K562 (cell line): ENCODE measurements around the gene PLCB1. TPM values are rescaled to one million over a fixed set of nuclear protein-coding genes. Genes with fewer than 3 reads are reported as not detected.

Experiments
- ATAC-seq: fragments of 200-7000 bp; cut with Tn5 transposase; 3 replicates; pipeline ENCODE4 v1.9.1; 2020; ENCODE audit warnings: moderate library complexity
- BruUV-seq: library from RNA; stranded (reverse); fragments of 400-500 nt; replicated peaks from 2 replicates; lab custom pipeline; 2021; lab: Mats Ljungman, UMichigan
- CTCF ChIA-PET: fragments of 300-600 bp; formaldehyde crosslinking; extraction: SDS; loops from one replicate; lab custom pipeline; 2021; ENCODE audit warnings: low intra/inter-chr PET ratio; lab: Yijun Ruan, JAX
- POLR2A ChIA-PET: fragments of 300-600, 350-650 bp; sonication (Branson Sonifier 250); formaldehyde crosslinking; extraction: SDS; loops from one replicate; lab custom pipeline; 2021; ENCODE audit warnings: antibody characterized with exemption, inconsistent platforms; lab: Yijun Ruan, JAX
- DNase-seq, 4 experiments: peaks; one replicate each; pipeline versions ENCODE4 v3.0.0 to v3.0.0-alpha.2; 2011 to 2018; ENCODE audit warnings: low spot score in 3 of 4, mixed read lengths in 3 of 4; ENCODE audit errors: extremely low read depth in 1 of 4
- FAIRE-seq: peaks from 2 replicates; lab custom pipeline; 2011; peaks lifted over from hg19 to GRCh38; lab: Jason Lieb, UNC
- H2AFZ ChIP-seq: 2 replicates; pipeline ENCODE4 v1.6.0; 2011; ENCODE audit warnings: low read depth, low read length, control low read depth, inconsistent platforms
- H3K27ac ChIP-seq: fragments of 200-600 bp; 3 replicates; pipeline ENCODE4 v1.8.0; 2011; ENCODE audit warnings: low read depth, mild to moderate bottlenecking, control low read depth, inconsistent platforms, low read length, moderate library complexity, mixed read lengths; ENCODE audit errors: extremely low read depth
- H3K27me3 ChIP-seq, 2 experiments: fragments of 300-600 bp in 1 of 2; 2 replicates in 1 of 2; 3 replicates in 1 of 2; pipeline versions ENCODE4 v1.6.0 to v1.8.0; 2011; ENCODE audit warnings: inconsistent platforms in 2 of 2, low read length in 2 of 2, mild to moderate bottlenecking in 1 of 2, mixed read lengths in 1 of 2, moderate library complexity in 1 of 2; ENCODE audit not compliant: control insufficient read depth in 2 of 2, insufficient read depth in 2 of 2
- H3K36me3 ChIP-seq: fragments of 300-600 bp; 3 replicates; pipeline ENCODE4 v1.8.0; 2011; ENCODE audit warnings: mild to moderate bottlenecking, low read length, inconsistent platforms; ENCODE audit not compliant: control insufficient read depth, insufficient read depth
- H3K4me1 ChIP-seq, 2 experiments: fragments of 200-600 bp in 1 of 2; replicated peaks in 1 of 2; 2 replicates in 1 of 2; 3 replicates in 1 of 2; pipeline versions ENCODE4 v1.5.1 to v1.8.0; 2011; ENCODE audit warnings: inconsistent platforms in 2 of 2, low read length in 2 of 2, mild to moderate bottlenecking in 1 of 2, mixed read lengths in 1 of 2, moderate library complexity in 1 of 2; ENCODE audit not compliant: control insufficient read depth in 2 of 2, insufficient read depth in 2 of 2
- H3K4me2 ChIP-seq: 2 replicates; pipeline ENCODE4 v1.6.1; 2011; ENCODE audit warnings: low read length, control low read depth, inconsistent platforms, mixed read lengths; ENCODE audit not compliant: insufficient read depth
- H3K4me3 ChIP-seq: fragments of 200-600 bp; sonication (generic), shearing (Covaris generic); 2 replicates; pipeline ENCODE4 v1.5.1; 2016; ENCODE audit warnings: control low read depth, inconsistent platforms
- H3K79me2 ChIP-seq: fragments of 200-600 bp; 3 replicates; pipeline ENCODE4 v1.8.0; 2011; ENCODE audit warnings: low read length, inconsistent platforms; ENCODE audit not compliant: control insufficient read depth, insufficient read depth
- H3K9ac ChIP-seq, 2 experiments: 2 replicates each; pipeline versions ENCODE4 v1.6.0 to v1.6.1; 2011; ENCODE audit warnings: low read depth in 2 of 2, low read length in 2 of 2, control low read depth in 1 of 2, inconsistent platforms in 1 of 2, mild to moderate bottlenecking in 1 of 2, mixed read lengths in 1 of 2; ENCODE audit not compliant: insufficient read depth in 1 of 2
- H3K9me1 ChIP-seq: one replicate; pipeline ENCODE4 v1.6.0; 2011; ENCODE audit warnings: inconsistent platforms, mild to moderate bottlenecking, low read length, moderate library complexity; ENCODE audit not compliant: control insufficient read depth, insufficient read depth
- H3K9me3 ChIP-seq: replicated peaks from 2 replicates; pipeline ENCODE4 v1.5.1; 2011; ENCODE audit warnings: low read depth, low read length, inconsistent platforms; ENCODE audit not compliant: control insufficient read depth, insufficient read depth
- H4K20me1 ChIP-seq: replicated peaks from 2 replicates; pipeline ENCODE4 v1.6.1; 2011; ENCODE audit warnings: low read length, inconsistent platforms, mixed read lengths; ENCODE audit not compliant: control insufficient read depth, insufficient read depth
- ARID3B ChIP-seq: fragments of 250-450 bp; sonication (Bioruptor Pico); IDR thresholded peaks from 2 replicates; pipeline ENCODE4 v1.4.0; 2020; ENCODE audit warnings: borderline replicate concordance
- BCLAF1 ChIP-seq, 2 experiments: fragments of 450-650 bp in 1 of 2; IDR thresholded peaks; 2 replicates each; pipeline ENCODE4 v1.6.1; 2011 to 2017; ENCODE audit warnings: low read depth in 2 of 2, antibody characterized with exemption in 1 of 2, borderline replicate concordance in 1 of 2, low read length in 1 of 2, mild to moderate bottlenecking in 1 of 2, mixed read lengths in 1 of 2; ENCODE audit not compliant: control insufficient read depth in 1 of 2
- CBX2 ChIP-seq: fragments of 200-600 bp; sonication (generic); IDR thresholded peaks from one replicate; pipeline ENCODE4 v1.6.1; 2012; ENCODE audit warnings: mild to moderate bottlenecking, low read length, inconsistent platforms; ENCODE audit not compliant: insufficient read depth, poor library complexity, severe bottlenecking
- CREB3 ChIP-seq: fragments of 450-650 bp; conservative IDR thresholded peaks from 2 replicates; pipeline ENCODE4 v1.6.1; 2016; ENCODE audit warnings: missing genetic modification characterization, low read depth, mild to moderate bottlenecking, missing compliant biosample characterization, moderate library complexity
- IFI16 ChIP-seq: fragments of 250-450 bp; sonication (Bioruptor Pico); IDR thresholded peaks from 2 replicates; pipeline ENCODE4 v2.1.2; 2022; ENCODE audit warnings: mild to moderate bottlenecking, inconsistent platforms
- KLF6 ChIP-seq: fragments of 250-450 bp; sonication (Bioruptor Pico); IDR thresholded peaks from 2 replicates; pipeline ENCODE4 v1.4.0; 2020; ENCODE audit warnings: mild to moderate bottlenecking, moderate library complexity, borderline replicate concordance
- MNT ChIP-seq, 2 experiments: fragments of 450-650 bp; conservative IDR thresholded peaks; 2 replicates each; pipeline ENCODE4 v1.6.1; 2017; ENCODE audit warnings: mild to moderate bottlenecking in 2 of 2, moderate library complexity in 2 of 2
- SMC3 ChIP-seq: conservative IDR thresholded peaks from 2 replicates; pipeline ENCODE4 v1.6.1; 2011; ENCODE audit warnings: low read depth, low read length, improper control_type of control experiment; ENCODE audit not compliant: insufficient read depth
- SUPT5H ChIP-seq: fragments of 450-650 bp; IDR thresholded peaks from 2 replicates; pipeline ENCODE4 v1.6.1; 2016
- ZNF232 ChIP-seq: sonication (generic); formaldehyde crosslinking; IDR thresholded peaks from 2 replicates; pipeline ENCODE4 v1.8.0; 2022; ENCODE audit warnings: mild to moderate bottlenecking, missing genetic modification reagents
- ZNF707 ChIP-seq: fragments of 250-450 bp; sonication (Bioruptor Pico); conservative IDR thresholded peaks from 2 replicates; pipeline ENCODE4 v1.8.0; 2022; ENCODE audit warnings: inconsistent platforms, mild to moderate bottlenecking, moderate library complexity
- WGBS: fragments of 100-300 bp; shearing (Covaris generic); methylation state at CpG from one replicate; pipeline ENCODE4 v1.1.6; 2016; ENCODE audit warnings: low coverage, mixed read lengths; ENCODE audit not compliant: insufficient coverage; ENCODE audit errors: missing lambda C conversion rate; 5-methylcytosine and 5-hydroxymethylcytosine counted together
- in situ Hi-C: fragments of 300-500 bp; cut with MboI; formaldehyde crosslinking; loops from 4 replicates; pipeline ENCODE4 v1.15.0; 2018; ENCODE audit warnings: inconsistent platforms, mixed read lengths
- intact Hi-C: fragments of 100-400 bp; cut with micrococcal nuclease; formaldehyde crosslinking; loops from 2 replicates; pipeline ENCODE4 v1.14.2; 2022
- polyA plus RNA-seq, 8 experiments: library from polyadenylated mRNA; depleted of rRNA in 4 of 8; stranded (reverse) in 5 of 8; unstranded in 3 of 8; fragments of >200 nt; fragmentation: Nextera tagmentation in 2 of 8; fragmentation: Illumina TruSeq in 1 of 8; extraction: Ambion mirVana in 2 of 8; extraction: Trizol in 1 of 8; gene quantifications; 2 replicates each; pipeline versions ENCODE4 v1.2.1 to v1.2.3, GENCODE V29; 2011 to 2014; ENCODE audit warnings: inconsistent platforms in 1 of 8, missing spikeins in 1 of 8
- total RNA-seq, 7 experiments: library from RNA; depleted of rRNA in 6 of 7; stranded (reverse); fragments of >200 nt in 6 of 7; fragmentation: Illumina TruSeq in 2 of 7; extraction: Trizol in 2 of 7; gene quantifications; 2 replicates each; pipeline versions ENCODE4 v1.2.1 to v1.2.3, GENCODE V29; 2011 to 2021; ENCODE audit warnings: low replicate concordance in 1 of 7

Gene PLCB1
- total and polyA plus RNA-seq, 9 of the 15 experiments (the other 6 are each of a cell fraction or from before 2014, with no cell fraction given): 0.34 to 3.1 (median 1.3) TPM

GRCh38 chr20:8456765-8457164 lies 324.7 kb downstream of the PLCB1 start (continued):
- no peak for TF ChIP-seq ARID3B

- intact Hi-C loops: no loop called here
- Histone ChIP-seq H3K79me2 (no peaks in the 10 kb centered on the region), H3K4me1 (no peaks in the 10 kb centered on the region), H3K9me1 (no peaks in the 10 kb centered on the region), H3K9me3 (no peaks in the 10 kb centered on the region), H3K4me2 (no peak overlapping the region), H3K4me3 (no peak overlapping the region), H4K20me1 (no peaks in the 10 kb centered on the region), H2AFZ (no peak overlapping the region), H3K27ac (no peak overlapping the region), H3K27me3 (no peaks in the 10 kb centered on the region), H3K36me3 (no peaks in the 10 kb centered on the region), H3K9ac (no peak overlapping the region)
- ChIA-PET CTCF (no interaction called here), POLR2A (no interaction called here)
- FAIRE-seq (no peak), ATAC-seq (no peak), DNase-seq (no peak)
- in situ Hi-C loops: no loop called here
- no TSS peak for BruUV-seq
- WGBS: 0% methylated on average over 3 of the region's 4 CpGs
- TF ChIP-seq CBX2: no peak
- no peak for TF ChIP-seq MNT (conservative IDR thresholded peaks at IDR 0.05)
- no peak for TF ChIP-seq BCLAF1 (IDR thresholded peaks at IDR 0.05; ENCODE audit: borderline replicate concordance in 1 of 2, control insufficient read depth in 1 of 2, low read depth in 2 of 2, low read length in 1 of 2)
- TF ChIP-seq KLF6: no peak
- TF ChIP-seq IFI16: no peak
- no peak for TF ChIP-seq SMC3
- TF ChIP-seq ZNF232: no peak
- TF ChIP-seq SUPT5H: no peak
- no peak for TF ChIP-seq CREB3 (tag)
- TF ChIP-seq ZNF707 (CRISPR knock-in tag): no peak
These were observed 325.9 kb downstream of the PLCB1 start for GRCh38 chr20:8457978-8458377.
